Activated CD8-positive, alpha-beta T cell treated with anti-CD3 and anti-CD28 coated beads, Interleukin-2, amount 10 ng/mL, durations not matched to agents 7 days and 5 days (primary cell): ENCODE measurements around the gene MTR. TPM values are rescaled to one million over a fixed set of nuclear protein-coding genes. Genes with fewer than 3 reads are reported as not detected.

Experiments used
- ATAC-seq: fragments of 150-1000 bp; cut with Tn5 transposase; one replicate; pipeline ENCODE4 v1.10.0; 2021; ENCODE audit warnings: moderate library complexity
- CTCF ChIA-PET: fragments of 350-600 bp; sonication (Branson Sonifier 250); formaldehyde crosslinking; loops from one replicate; lab custom pipeline; 2021; ENCODE audit warnings: antibody characterized with exemption; lab: Charles Lee
- POLR2A ChIA-PET: fragments of 350-600 bp; sonication (Branson Sonifier 250); formaldehyde crosslinking; loops from one replicate; lab custom pipeline; 2021; ENCODE audit warnings: antibody characterized with exemption; lab: Charles Lee
- DNase-seq: peaks from one replicate; pipeline ENCODE4 v3.0.0-alpha.2; 2020
- H3K27ac Mint-ChIP-seq: one replicate; pipeline ENCODE4 v1.8.0; 2021; ENCODE audit warnings: mild to moderate bottlenecking, mixed read lengths
- H3K27me3 Mint-ChIP-seq: one replicate; pipeline ENCODE4 v1.8.0; 2021; ENCODE audit warnings: low read depth, mixed read lengths
- H3K36me3 Mint-ChIP-seq: one replicate; pipeline ENCODE4 v1.8.0; 2021; ENCODE audit warnings: low read depth, mixed read lengths
- H3K4me1 Mint-ChIP-seq: one replicate; pipeline ENCODE4 v1.8.0; 2021; ENCODE audit warnings: low read depth, mixed read lengths
- H3K4me3 Mint-ChIP-seq: one replicate; pipeline ENCODE4 v1.8.0; 2021; ENCODE audit warnings: mild to moderate bottlenecking, mixed read lengths
- H3K9me3 Mint-ChIP-seq: one replicate; pipeline ENCODE4 v1.8.0; 2022; ENCODE audit warnings: mixed read lengths; ENCODE audit not compliant: insufficient read depth
- total RNA-seq, 2 experiments: library from RNA; stranded (reverse); gene quantifications; one replicate each; pipeline ENCODE4 v1.2.3, GENCODE V29; 2021

MTR gene
- total RNA-seq, 2 experiments from 2014 or later, result 41.7 to 44.7 TPM

DNA sequence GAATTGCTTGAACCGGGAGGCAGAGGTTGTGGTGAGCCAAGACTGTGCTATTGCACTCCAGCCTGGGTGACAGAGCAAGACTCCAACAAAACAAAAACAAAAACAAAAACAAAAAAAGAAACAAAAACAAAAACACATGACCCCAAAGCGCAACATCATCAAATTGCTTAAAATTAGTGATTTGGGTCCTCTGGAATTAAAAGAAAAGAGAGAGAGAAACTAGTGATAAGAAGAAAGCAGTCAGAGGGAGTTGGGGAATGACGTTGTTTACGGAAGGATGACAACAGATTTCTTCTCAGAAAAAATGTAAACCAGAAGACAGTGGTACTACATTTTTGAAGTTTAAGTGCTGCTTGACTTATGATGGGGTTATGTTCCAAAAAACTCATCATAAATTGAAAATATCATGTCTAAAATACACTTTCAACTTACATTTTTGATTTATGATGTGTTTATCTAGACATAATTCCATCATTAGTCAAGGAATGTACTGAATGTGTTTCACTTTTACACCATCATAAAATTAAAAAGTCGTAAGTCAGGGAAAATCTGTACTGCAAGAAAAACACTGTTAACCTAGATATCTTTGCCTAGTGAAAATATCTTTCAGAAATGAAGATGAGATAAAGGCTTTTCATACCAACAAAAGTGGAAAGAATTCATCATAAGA is 121.2 kb downstream of the MTR start:
- no peak for DNase-seq
- Mint-ChIP-seq H3K4me1 (no peaks in the 10 kb centered on the region), H3K36me3 (no peaks in the 10 kb centered on the region), H3K27me3 (no peaks in the 10 kb centered on the region), H3K27ac (no peak overlapping the region), H3K9me3 (no peaks in the 10 kb centered on the region), H3K4me3 (no peak overlapping the region)
- no peak for ATAC-seq
- ChIA-PET POLR2A (no interaction called here), CTCF (no interaction called here)

- Mint-ChIP-seq H3K4me1 (no peaks in the 10 kb centered on the region), H3K27ac (no peak overlapping the region), H3K4me3 (no peak overlapping the region), H3K9me3 (no peaks in the 10 kb centered on the region), H3K27me3 (no peaks in the 10 kb centered on the region), H3K36me3 (no peaks in the 10 kb centered on the region)
- DNase-seq (no peak), ATAC-seq (no peak)
- ChIA-PET CTCF (no interaction called here), POLR2A (no interaction called here)
Measured at GRCh38 chr1:236917448-236917847, 122.4 kb downstream of the MTR start.

DNA sequence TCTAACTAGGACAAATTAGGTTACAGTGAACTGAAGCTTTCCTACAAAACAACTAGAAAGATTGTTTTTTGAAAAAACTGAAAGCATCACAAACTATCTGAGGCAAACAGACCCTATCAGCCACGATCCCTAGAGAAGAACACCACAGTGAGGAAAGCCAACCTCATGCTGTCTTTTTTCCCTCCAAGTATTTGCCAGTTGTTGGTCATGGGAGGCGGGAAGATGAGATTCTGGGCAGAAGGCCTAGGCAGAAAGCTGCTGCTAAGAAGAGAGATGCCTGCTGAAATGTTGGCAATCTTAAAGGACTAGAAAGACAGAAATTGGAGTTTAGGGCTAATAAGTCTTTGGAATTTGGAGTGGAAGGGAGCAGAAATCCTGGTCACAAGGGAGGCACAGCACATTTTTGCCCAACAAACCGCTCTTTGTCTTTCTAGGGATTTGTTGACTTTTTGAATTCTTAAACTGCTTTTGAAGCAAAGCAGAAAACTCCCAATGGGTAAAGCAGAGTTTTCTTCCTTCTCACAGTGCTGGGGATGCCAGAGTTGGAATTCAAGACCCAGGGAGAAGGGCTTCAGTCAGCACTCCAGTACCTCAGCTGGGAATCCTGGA is 125.3 kb downstream of the MTR start:
- ChIA-PET CTCF (no interaction called here), POLR2A (no interaction called here)
- no peak overlapping the region for H3K27ac Mint-ChIP-seq
- ATAC-seq (no peak), DNase-seq (no peak)
- no peak overlapping the region for H3K4me3 Mint-ChIP-seq
- no peaks in the 10 kb centered on the region for H3K9me3 Mint-ChIP-seq
- peaks cover 3% of the 10 kb centered on the region for H3K27me3 Mint-ChIP-seq
- H3K36me3 Mint-ChIP-seq, result no peaks in the 10 kb centered on the region
- H3K4me1 Mint-ChIP-seq, result no peaks in the 10 kb centered on the region

- H3K27ac Mint-ChIP-seq, result no peak overlapping the region
- ATAC-seq, result no peak
Measured at GRCh38 chr1:236921610-236922009, 126.5 kb downstream of the MTR start.

GRCh38 chr1:236922190-236922589 is 127.1 kb downstream of the MTR start:
- H3K27me3 Mint-ChIP-seq, result peaks cover 3% of the 10 kb centered on the region
- POLR2A ChIA-PET, result no interaction called here
- no peak overlapping the region for H3K4me3 Mint-ChIP-seq
- CTCF ChIA-PET, result no interaction called here
- ATAC-seq (no peak), DNase-seq (no peak)
- no peaks in the 10 kb centered on the region for H3K4me1 Mint-ChIP-seq
- no peaks in the 10 kb centered on the region for H3K9me3 Mint-ChIP-seq
- H3K27ac Mint-ChIP-seq, result no peak overlapping the region
- no peaks in the 10 kb centered on the region for H3K36me3 Mint-ChIP-seq

More at GRCh38 chr1:236921610-236922009, 126.5 kb downstream of the MTR start:
- POLR2A ChIA-PET, result no interaction called here
- DNase-seq, result no peak
- H3K36me3 Mint-ChIP-seq, result no peaks in the 10 kb centered on the region
- H3K4me3 Mint-ChIP-seq, result no peak overlapping the region
- no peaks in the 10 kb centered on the region for H3K9me3 Mint-ChIP-seq
- CTCF ChIA-PET, result no interaction called here
- H3K4me1 Mint-ChIP-seq, result no peaks in the 10 kb centered on the region
- H3K27me3 Mint-ChIP-seq, result peaks cover 3% of the 10 kb centered on the region

- Mint-ChIP-seq H3K27me3 (peaks cover 3% of the 10 kb centered on the region), H3K4me3 (no peak overlapping the region), H3K4me1 (no peaks in the 10 kb centered on the region), H3K36me3 (no peaks in the 10 kb centered on the region), H3K27ac (no peak overlapping the region), H3K9me3 (no peaks in the 10 kb centered on the region)
- DNase-seq (no peak), ATAC-seq (no peak)
- ChIA-PET CTCF (no interaction called here), POLR2A (no interaction called here)
Measured at GRCh38 chr1:236925386-236925785, 130.3 kb downstream of the MTR start.

DNA sequence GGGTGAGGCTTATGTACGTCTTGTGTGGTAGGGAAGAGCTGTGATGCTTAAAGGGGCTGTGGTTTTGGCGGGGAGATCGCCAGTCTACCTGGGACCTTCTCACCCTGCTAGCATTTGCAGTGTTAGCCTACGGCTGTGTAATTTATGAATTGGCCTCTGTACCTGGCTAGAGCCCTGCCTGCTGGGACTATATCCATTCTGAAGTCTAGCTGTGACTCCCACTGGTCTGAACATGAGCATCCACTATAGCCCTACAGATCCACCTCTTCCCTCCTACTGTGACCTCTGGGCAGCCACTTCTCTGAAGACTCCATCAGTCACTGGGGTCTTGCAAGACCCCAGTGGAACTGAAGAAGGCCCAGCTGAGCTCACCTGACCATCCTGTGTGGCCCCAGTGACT is 135.4 kb downstream of the MTR start:
- ChIA-PET CTCF (no interaction called here), POLR2A (no interaction called here)
- Mint-ChIP-seq H3K36me3 (no peaks in the 10 kb centered on the region), H3K27me3 (no peaks in the 10 kb centered on the region), H3K4me1 (no peaks in the 10 kb centered on the region), H3K27ac (no peak overlapping the region), H3K4me3 (no peak overlapping the region), H3K9me3 (no peaks in the 10 kb centered on the region)
- ATAC-seq (no peak), DNase-seq (no peak)

GRCh38 chr1:236938760-236939159 is 143.7 kb downstream of the MTR start:
- POLR2A ChIA-PET, result no interaction called here

GRCh38 chr1:236942431-236942830 is 147.3 kb downstream of the MTR start:
- ChIA-PET POLR2A (no interaction called here), CTCF (no interaction called here)
- Mint-ChIP-seq H3K4me1 (no peaks in the 10 kb centered on the region), H3K36me3 (no peaks in the 10 kb centered on the region), H3K4me3 (no peak overlapping the region), H3K9me3 (no peaks in the 10 kb centered on the region), H3K27me3 (no peaks in the 10 kb centered on the region), H3K27ac (no peak overlapping the region)
- ATAC-seq (no peak), DNase-seq (no peak)

More at GRCh38 chr1:236938760-236939159, 143.7 kb downstream of the MTR start:
- Mint-ChIP-seq H3K4me1 (no peaks in the 10 kb centered on the region), H3K4me3 (no peak overlapping the region), H3K27ac (no peak overlapping the region), H3K9me3 (no peaks in the 10 kb centered on the region), H3K36me3 (no peaks in the 10 kb centered on the region), H3K27me3 (no peaks in the 10 kb centered on the region)
- no peak for ATAC-seq
- CTCF ChIA-PET, result no interaction called here
- no peak for DNase-seq

GRCh38 chr1:236944556-236944955 is 149.5 kb downstream of the MTR start:
- no peaks in the 10 kb centered on the region for H3K9me3 Mint-ChIP-seq
- CTCF ChIA-PET, result no interaction called here
- ATAC-seq (no peak), DNase-seq (no peak)
- no peaks in the 10 kb centered on the region for H3K4me1 Mint-ChIP-seq
- POLR2A ChIA-PET, result no interaction called here
- no peaks in the 10 kb centered on the region for H3K36me3 Mint-ChIP-seq
- H3K4me3 Mint-ChIP-seq, result no peak overlapping the region
- no peak overlapping the region for H3K27ac Mint-ChIP-seq
- no peaks in the 10 kb centered on the region for H3K27me3 Mint-ChIP-seq

- no peaks in the 10 kb centered on the region for H3K9me3 Mint-ChIP-seq
- ATAC-seq, result no peak
- DNase-seq, result no peak
- H3K36me3 Mint-ChIP-seq, result no peaks in the 10 kb centered on the region
- no peak overlapping the region for H3K4me3 Mint-ChIP-seq
- CTCF ChIA-PET, result no interaction called here
- H3K27me3 Mint-ChIP-seq, result no peaks in the 10 kb centered on the region
- H3K4me1 Mint-ChIP-seq, result no peaks in the 10 kb centered on the region
- H3K27ac Mint-ChIP-seq, result no peak overlapping the region
- POLR2A ChIA-PET, result no interaction called here
Measured at GRCh38 chr1:236945002-236945401, 149.9 kb downstream of the MTR start.

GRCh38 chr1:236947794-236948193 is 152.7 kb downstream of the MTR start:
- no peaks in the 10 kb centered on the region for H3K27me3 Mint-ChIP-seq
- ATAC-seq (no peak), DNase-seq (no peak)
- H3K27ac Mint-ChIP-seq, result no peak overlapping the region
- no peaks in the 10 kb centered on the region for H3K4me1 Mint-ChIP-seq
- ChIA-PET CTCF (no interaction called here), POLR2A (no interaction called here)
- H3K36me3 Mint-ChIP-seq, result no peaks in the 10 kb centered on the region
- H3K9me3 Mint-ChIP-seq, result no peaks in the 10 kb centered on the region
- no peak overlapping the region for H3K4me3 Mint-ChIP-seq

DNA sequence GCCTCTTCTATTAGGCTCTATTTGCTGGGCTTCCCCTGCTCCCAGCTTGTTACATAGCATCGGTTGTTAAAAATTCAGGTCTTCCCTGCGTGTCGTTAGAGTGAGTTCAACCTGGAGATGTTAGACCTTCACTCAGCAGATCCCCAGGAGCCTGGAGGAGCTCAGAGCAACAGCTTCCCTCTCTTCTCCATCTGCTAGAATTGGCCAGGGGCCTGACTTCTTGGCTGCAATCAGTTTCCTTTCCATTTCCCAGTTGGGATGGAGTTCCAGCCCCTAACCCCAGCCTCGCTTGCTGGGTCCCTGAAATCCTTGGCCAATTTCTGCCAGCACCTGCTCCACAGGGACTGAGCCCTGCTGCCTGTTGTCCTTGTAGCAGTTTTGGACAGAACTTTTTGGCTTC is 153.3 kb downstream of the MTR start:
- ATAC-seq, result no peak
- Mint-ChIP-seq H3K27me3 (no peaks in the 10 kb centered on the region), H3K36me3 (no peaks in the 10 kb centered on the region), H3K27ac (no peak overlapping the region), H3K4me3 (no peak overlapping the region), H3K4me1 (no peaks in the 10 kb centered on the region), H3K9me3 (no peaks in the 10 kb centered on the region)
- ChIA-PET POLR2A (no interaction called here), CTCF (no interaction called here)
- no peak for DNase-seq
